ENCODE data around the gene ADGRF1.

ADGRF1 gene

GRCh38 chr6:46972531-46972930 is 69.6 kb downstream of the ADGRF1 start:
- H3K27ac ChIP-seq (ENCODE audit: insufficient read depth in 1 of 2, low read depth in 1 of 2, low read length in 2 of 2, poor library complexity in 1 of 2, severe bottlenecking in 2 of 2), result no peak overlapping the region
- no peaks in the 10 kb centered on the region for H3K27me3 ChIP-seq (replicated peaks in 2 of 5; ENCODE audit: control insufficient read depth in 4 of 5, insufficient read depth in 5 of 5, low read length in 4 of 5)
- no peaks in the 10 kb centered on the region for H3K4me1 ChIP-seq (ENCODE audit: control extremely low read depth in 1 of 4, control insufficient read depth in 4 of 4, insufficient read depth in 4 of 4, low read length in 3 of 4)
- H3K36me3 ChIP-seq (ENCODE audit: control insufficient read depth in 4 of 4, insufficient read depth in 4 of 4, low read length in 3 of 4), result no peaks in the 10 kb centered on the region
- H3K4me3 ChIP-seq (ENCODE audit: control insufficient read depth in 1 of 7, extremely low read depth in 1 of 7, insufficient read depth in 4 of 7, low read depth in 2 of 7, low read length in 6 of 7), result no peak overlapping the region
- H3K9me3 ChIP-seq (ENCODE audit: control extremely low read depth in 1 of 5, control insufficient read depth in 4 of 5, insufficient read depth in 2 of 5, low read depth in 1 of 5, low read length in 4 of 5), result no peaks in the 10 kb centered on the region
- DNase-seq, result peak in 2 of 3 donors; percentile 45 to 52
- POLR2A ChIA-PET, result no interaction called here
- WGBS (ENCODE audit: insufficient coverage), result no CpG with 5 or more reads among the region's 1 CpG
- CTCF ChIA-PET, result interaction anchor here (1.0 kb wide), 1 partner anchor 15 kb away, joined by 3 read pairs; no protein-coding TSS in a partner anchor

- Histone ChIP-seq H3K36me3 (ENCODE audit: control insufficient read depth in 4 of 4, insufficient read depth in 4 of 4, low read length in 3 of 4) (no peaks in the 10 kb centered on the region), H3K4me1 (ENCODE audit: control extremely low read depth in 1 of 4, control insufficient read depth in 4 of 4, insufficient read depth in 4 of 4, low read length in 3 of 4) (no peaks in the 10 kb centered on the region), H3K4me3 (ENCODE audit: control insufficient read depth in 1 of 7, extremely low read depth in 1 of 7, insufficient read depth in 4 of 7, low read depth in 2 of 7, low read length in 6 of 7) (no peak overlapping the region), H3K27me3 (replicated peaks in 2 of 5; ENCODE audit: control insufficient read depth in 4 of 5, insufficient read depth in 5 of 5, low read length in 4 of 5) (no peaks in the 10 kb centered on the region), H3K27ac (ENCODE audit: insufficient read depth in 1 of 2, low read depth in 1 of 2, low read length in 2 of 2, poor library complexity in 1 of 2, severe bottlenecking in 2 of 2) (no peak overlapping the region), H3K9me3 (ENCODE audit: control extremely low read depth in 1 of 5, control insufficient read depth in 4 of 5, insufficient read depth in 2 of 5, low read depth in 1 of 5, low read length in 4 of 5) (no peaks in the 10 kb centered on the region)
- WGBS (ENCODE audit: insufficient coverage), result 100% methylated on average over 1 of the region's 1 CpG
- ChIA-PET POLR2A (no interaction called here), CTCF (interaction anchor here (1.3 kb wide), 1 partner anchor 78 kb away, joined by 3 read pairs; no protein-coding TSS in a partner anchor)
- no peak for DNase-seq
Observed at GRCh38 chr6:46969206-46969605, 72.9 kb downstream of the ADGRF1 start.

GRCh38 chr6:46967826-46968349 is 74.2 kb downstream of the ADGRF1 start:
- CTCF ChIA-PET, result interaction anchor here (1.3 kb wide), 1 partner anchor 79 kb away, joined by 3 read pairs; no protein-coding TSS in a partner anchor
- Histone ChIP-seq H3K4me3 (ENCODE audit: control insufficient read depth in 1 of 7, extremely low read depth in 1 of 7, insufficient read depth in 4 of 7, low read depth in 2 of 7, low read length in 6 of 7) (no peak overlapping the region), H3K9me3 (ENCODE audit: control extremely low read depth in 1 of 5, control insufficient read depth in 4 of 5, insufficient read depth in 2 of 5, low read depth in 1 of 5, low read length in 4 of 5) (no peaks in the 10 kb centered on the region), H3K36me3 (ENCODE audit: control insufficient read depth in 4 of 4, insufficient read depth in 4 of 4, low read length in 3 of 4) (no peaks in the 10 kb centered on the region), H3K27me3 (replicated peaks in 2 of 5; ENCODE audit: control insufficient read depth in 4 of 5, insufficient read depth in 5 of 5, low read length in 4 of 5) (no peaks in the 10 kb centered on the region), H3K27ac (ENCODE audit: insufficient read depth in 1 of 2, low read depth in 1 of 2, low read length in 2 of 2, poor library complexity in 1 of 2, severe bottlenecking in 2 of 2) (no peak overlapping the region), H3K4me1 (ENCODE audit: control extremely low read depth in 1 of 4, control insufficient read depth in 4 of 4, insufficient read depth in 4 of 4, low read length in 3 of 4) (no peaks in the 10 kb centered on the region)
- no peak for DNase-seq
- POLR2A ChIA-PET, result no interaction called here

DNA sequence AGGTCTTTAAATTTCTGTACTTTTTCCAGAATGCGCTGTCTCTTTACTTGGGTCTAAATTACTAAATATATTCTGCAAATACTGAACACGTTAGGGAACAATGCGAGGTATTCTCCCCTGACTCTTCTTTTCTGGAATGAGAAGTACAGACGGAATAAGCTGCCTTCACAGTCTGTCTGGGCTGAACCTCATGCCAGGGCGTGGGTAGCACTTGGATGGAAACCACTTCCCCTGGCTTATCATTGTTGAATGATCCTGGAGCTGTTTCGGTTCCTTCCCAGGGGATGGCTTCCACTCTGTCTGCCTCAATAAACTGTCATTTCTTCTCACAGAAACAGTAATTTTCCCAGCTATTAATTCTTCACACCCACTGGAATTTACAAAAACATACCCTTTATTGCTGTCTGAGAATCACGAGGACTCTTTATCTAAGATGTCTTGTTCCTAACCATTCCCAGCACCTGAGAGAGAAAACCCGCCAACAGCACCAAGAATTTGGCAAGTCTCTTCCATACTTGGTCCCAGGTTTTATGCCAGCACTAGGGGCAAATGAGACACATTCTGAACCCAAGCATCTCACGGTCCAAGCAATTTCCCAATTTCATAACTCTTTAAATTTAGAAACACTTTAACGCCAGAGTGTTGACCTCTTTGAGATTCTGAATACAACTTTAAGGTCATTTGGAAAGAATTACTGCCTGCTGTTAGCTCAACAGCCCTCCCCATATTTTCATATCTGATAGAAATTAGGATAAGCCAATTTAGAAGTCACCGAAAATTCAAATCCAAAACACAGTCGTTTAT is 77.2 kb downstream of the ADGRF1 start:
- Histone ChIP-seq H3K9me3 (ENCODE audit: control extremely low read depth in 1 of 5, control insufficient read depth in 4 of 5, insufficient read depth in 2 of 5, low read depth in 1 of 5, low read length in 4 of 5) (no peaks in the 10 kb centered on the region), H3K4me3 (ENCODE audit: control insufficient read depth in 1 of 7, extremely low read depth in 1 of 7, insufficient read depth in 4 of 7, low read depth in 2 of 7, low read length in 6 of 7) (no peak overlapping the region), H3K4me1 (ENCODE audit: control extremely low read depth in 1 of 4, control insufficient read depth in 4 of 4, insufficient read depth in 4 of 4, low read length in 3 of 4) (peaks cover 0 to 5% (median 4%) of the 10 kb centered on the region in 4 experiments), H3K36me3 (ENCODE audit: control insufficient read depth in 4 of 4, insufficient read depth in 4 of 4, low read length in 3 of 4) (no peaks in the 10 kb centered on the region), H3K27me3 (replicated peaks in 2 of 5; ENCODE audit: control insufficient read depth in 4 of 5, insufficient read depth in 5 of 5, low read length in 4 of 5) (no peaks in the 10 kb centered on the region), H3K27ac (ENCODE audit: insufficient read depth in 1 of 2, low read depth in 1 of 2, low read length in 2 of 2, poor library complexity in 1 of 2, severe bottlenecking in 2 of 2) (no peak overlapping the region)
- no peak for DNase-seq
- CTCF ChIA-PET, result interaction anchor here (0.8 kb wide), 1 partner anchor 82 kb away, joined by 3 read pairs; no protein-coding TSS in a partner anchor
- 95% methylated on average over 9 of the region's 12 CpGs for WGBS (ENCODE audit: insufficient coverage)
- POLR2A ChIA-PET, result no interaction called here

- WGBS (ENCODE audit: insufficient coverage), result 71% methylated on average over 2 of the region's 5 CpGs
- H3K36me3 ChIP-seq (ENCODE audit: control insufficient read depth in 4 of 4, insufficient read depth in 4 of 4, low read length in 3 of 4), result no peaks in the 10 kb centered on the region
- ChIA-PET POLR2A (no interaction called here), CTCF (interaction anchor here (0.9 to 1.6 kb wide), 2 partner anchors 8 to 27 kb away, joined by 3 read pairs; no protein-coding TSS in a partner anchor)
- H3K4me3 ChIP-seq (ENCODE audit: control insufficient read depth in 1 of 7, extremely low read depth in 1 of 7, insufficient read depth in 4 of 7, low read depth in 2 of 7, low read length in 6 of 7), result no peak overlapping the region
- no peak for DNase-seq
- no peak overlapping the region for H3K27ac ChIP-seq (ENCODE audit: insufficient read depth in 1 of 2, low read depth in 1 of 2, low read length in 2 of 2, poor library complexity in 1 of 2, severe bottlenecking in 2 of 2)
- no peaks in the 10 kb centered on the region for H3K27me3 ChIP-seq (replicated peaks in 2 of 5; ENCODE audit: control insufficient read depth in 4 of 5, insufficient read depth in 5 of 5, low read length in 4 of 5)
- no peaks in the 10 kb centered on the region for H3K9me3 ChIP-seq (ENCODE audit: control extremely low read depth in 1 of 5, control insufficient read depth in 4 of 5, insufficient read depth in 2 of 5, low read depth in 1 of 5, low read length in 4 of 5)
- H3K4me1 ChIP-seq (ENCODE audit: control extremely low read depth in 1 of 4, control insufficient read depth in 4 of 4, insufficient read depth in 4 of 4, low read length in 3 of 4), result peaks cover 0 to 5% (median 4%) of the 10 kb centered on the region in 4 experiments
Observed at GRCh38 chr6:46963626-46964025, 78.5 kb downstream of the ADGRF1 start.

GRCh38 chr6:46963039-46963438 is 79.1 kb downstream of the ADGRF1 start:
- Histone ChIP-seq H3K27ac (ENCODE audit: insufficient read depth in 1 of 2, low read depth in 1 of 2, low read length in 2 of 2, poor library complexity in 1 of 2, severe bottlenecking in 2 of 2) (no peak overlapping the region), H3K4me3 (ENCODE audit: control insufficient read depth in 1 of 7, extremely low read depth in 1 of 7, insufficient read depth in 4 of 7, low read depth in 2 of 7, low read length in 6 of 7) (no peak overlapping the region), H3K4me1 (ENCODE audit: control extremely low read depth in 1 of 4, control insufficient read depth in 4 of 4, insufficient read depth in 4 of 4, low read length in 3 of 4) (peaks cover 0 to 5% (median 4%) of the 10 kb centered on the region in 4 experiments), H3K27me3 (replicated peaks in 2 of 5; ENCODE audit: control insufficient read depth in 4 of 5, insufficient read depth in 5 of 5, low read length in 4 of 5) (no peaks in the 10 kb centered on the region), H3K9me3 (ENCODE audit: control extremely low read depth in 1 of 5, control insufficient read depth in 4 of 5, insufficient read depth in 2 of 5, low read depth in 1 of 5, low read length in 4 of 5) (no peaks in the 10 kb centered on the region), H3K36me3 (ENCODE audit: control insufficient read depth in 4 of 4, insufficient read depth in 4 of 4, low read length in 3 of 4) (no peaks in the 10 kb centered on the region)
- DNase-seq, result no peak
- CTCF ChIA-PET, result interaction anchor here (1.6 kb wide), 1 partner anchor 27 kb away, joined by 3 read pairs; no protein-coding TSS in a partner anchor
- POLR2A ChIA-PET, result no interaction called here

DNA sequence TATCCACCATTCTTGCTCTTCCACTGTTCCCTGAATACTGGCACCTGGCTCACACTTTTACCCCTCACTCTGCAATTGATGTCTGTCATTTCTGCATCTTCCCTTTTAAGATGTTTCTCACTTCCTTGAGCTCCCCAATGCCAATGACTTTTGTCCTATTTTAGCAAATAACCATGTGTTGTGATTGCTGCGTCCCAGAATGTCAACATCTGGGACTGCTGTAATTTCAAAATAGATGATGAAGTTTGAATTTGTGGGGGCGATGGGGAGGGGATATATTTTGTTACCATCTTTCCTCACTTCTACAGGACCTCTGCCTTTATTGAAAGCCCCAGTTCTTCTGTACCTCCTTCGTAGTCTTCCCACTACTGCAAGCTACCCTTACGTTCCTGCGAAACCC is 80.4 kb downstream of the ADGRF1 start:
- Histone ChIP-seq H3K27ac (ENCODE audit: insufficient read depth in 1 of 2, low read depth in 1 of 2, low read length in 2 of 2, poor library complexity in 1 of 2, severe bottlenecking in 2 of 2) (no peak overlapping the region), H3K36me3 (ENCODE audit: control insufficient read depth in 4 of 4, insufficient read depth in 4 of 4, low read length in 3 of 4) (no peaks in the 10 kb centered on the region), H3K27me3 (replicated peaks in 2 of 5; ENCODE audit: control insufficient read depth in 4 of 5, insufficient read depth in 5 of 5, low read length in 4 of 5) (no peaks in the 10 kb centered on the region), H3K4me1 (ENCODE audit: control extremely low read depth in 1 of 4, control insufficient read depth in 4 of 4, insufficient read depth in 4 of 4, low read length in 3 of 4) (peaks cover 0 to 5% (median 4%) of the 10 kb centered on the region in 4 experiments), H3K9me3 (ENCODE audit: control extremely low read depth in 1 of 5, control insufficient read depth in 4 of 5, insufficient read depth in 2 of 5, low read depth in 1 of 5, low read length in 4 of 5) (no peaks in the 10 kb centered on the region), H3K4me3 (ENCODE audit: control insufficient read depth in 1 of 7, extremely low read depth in 1 of 7, insufficient read depth in 4 of 7, low read depth in 2 of 7, low read length in 6 of 7) (no peak overlapping the region)
- ChIA-PET CTCF (no interaction called here), POLR2A (no interaction called here)
- DNase-seq, result no peak
- 97% methylated on average over 3 of the region's 5 CpGs for WGBS (ENCODE audit: insufficient coverage)
